GM21717 (cell line): ENCODE measurements around the gene DCHS1.

ENCODE experiments used
- ATAC-seq: cut with Tn5 transposase; IDR thresholded peaks from one replicate; pipeline ENCODE4 v1.9.1; 2021; ENCODE audit warnings: mild to moderate bottlenecking, moderate library complexity; ENCODE audit not compliant: unreplicated experiment

DCHS1 gene

GRCh38 chr11:6629892-6630631 lies 25.5 kb downstream of the DCHS1 start:
- ATAC-seq, result no peak

GRCh38 chr11:6629573-6629891 lies 26.1 kb downstream of the DCHS1 start:
- no peak for ATAC-seq

- ATAC-seq, result no peak
Measured at GRCh38 chr11:6628526-6628925, 27.1 kb downstream of the DCHS1 start.

GRCh38 chr11:6627762-6628241 lies 27.8 kb downstream of the DCHS1 start:
- peak; percentile 75 for ATAC-seq

GRCh38 chr11:6626971-6627761 lies 28.4 kb downstream of the DCHS1 start:
- peak; percentile 7 for ATAC-seq

GRCh38 chr11:6625832-6626420 lies 29.7 kb downstream of the DCHS1 start:
- ATAC-seq, result no peak

- no peak for ATAC-seq
Measured at GRCh38 chr11:6625156-6625831, 30.3 kb downstream of the DCHS1 start.

- no peak for ATAC-seq
Measured at GRCh38 chr11:6623391-6624363, 31.9 kb downstream of the DCHS1 start.

- ATAC-seq, result no peak
Measured at GRCh38 chr11:6622261-6623171, 33.1 kb downstream of the DCHS1 start.

- ATAC-seq, result no peak
Measured at GRCh38 chr11:6621711-6622211, 33.8 kb downstream of the DCHS1 start.

GRCh38 chr11:6620636-6621035 lies 35.0 kb downstream of the DCHS1 start:
- no peak for ATAC-seq

- ATAC-seq, result peak; percentile 97
Measured at GRCh38 chr11:6619004-6619745, 36.4 kb downstream of the DCHS1 start, which contains the start of gene TPP1. TSS of gene TPP1 (minus strand) at chr11:6619422. CDS start at chr11:6619400, 22 bp downstream.

- ATAC-seq, result no peak
Measured at GRCh38 chr11:6618117-6619003, 37.2 kb downstream of the DCHS1 start.

GRCh38 chr11:6617315-6617781 lies 38.3 kb downstream of the DCHS1 start:
- no peak for ATAC-seq

GRCh38 chr11:6616596-6617250 lies 38.9 kb downstream of the DCHS1 start:
- no peak for ATAC-seq

- no peak for ATAC-seq
Measured at GRCh38 chr11:6615882-6616585, 39.6 kb downstream of the DCHS1 start.
